Left lung (tissue), 10 donors: Measurements from ENCODE around the gene TAPBP. TPM values are rescaled to one million over a fixed set of nuclear protein-coding genes. Genes with fewer than 3 reads are reported as not detected.

Source experiments
- ATAC-seq: fragments of 200-7000 bp; cut with Tn5 transposase; one replicate; pipeline ENCODE4 v1.9.1; 2020; ENCODE audit warnings: moderate library complexity
- DNase-seq, 4 donors: peaks; one replicate each; pipeline ENCODE4 v3.0.0-alpha.2; 2013 to 2020
- H3K27ac ChIP-seq, 2 donors: fragments of 200-600 bp; sonication (generic) in 1 of 2; one replicate each; pipeline versions ENCODE4 v1.5.0 to v1.8.0; 2020 to 2021
- H3K27me3 ChIP-seq, 2 donors: fragments of 200-600 bp; sonication (generic) in 1 of 2; one replicate each; pipeline versions ENCODE4 v1.5.0 to v1.8.0; 2020 to 2021
- H3K36me3 ChIP-seq, 2 donors: fragments of 200-600 bp; sonication (generic) in 1 of 2; one replicate each; pipeline versions ENCODE4 v1.5.0 to v1.8.0; 2020 to 2021
- H3K4me1 ChIP-seq, 2 donors: fragments of 200-600 bp; one replicate each; pipeline ENCODE4 v1.8.0; 2021
- H3K4me3 ChIP-seq, 2 donors: fragments of 200-600 bp; sonication (generic) in 1 of 2; one replicate each; pipeline versions ENCODE4 v1.5.0 to v1.8.0; 2020 to 2021; ENCODE audit warnings: mild to moderate bottlenecking in 1 of 2
- H3K9me3 ChIP-seq, 2 donors: fragments of 200-600 bp; sonication (generic) in 1 of 2; one replicate each; pipeline versions ENCODE4 v1.5.0 to v1.8.0; 2020 to 2021
- intact Hi-C, 2 donors: fragments of 100-400 bp; cut with DNase I; formaldehyde crosslinking; loops; one replicate each; pipeline versions ENCODE4 v1.11.2 to v1.14.2; 2022
- polyA plus RNA-seq, 6 donors: library from polyadenylated mRNA; unstranded; fragments of 120-200 nt; gene quantifications; one replicate each; pipeline ENCODE4 v1.2.1, GENCODE V29; 2013; ENCODE audit not compliant: insufficient read length in 6 of 6
- total RNA-seq, 2 donors: library from RNA; stranded (reverse); fragmentation: NEBNext Ultra II Directional; extraction: Animal tissue kit (Norgen Biotek cat#: 25700); gene quantifications; one replicate each; pipeline ENCODE4 v1.2.1, GENCODE V29; 2021
- TF ChIP-seq, protein P1 (sequence below), 2 donors: fragments of 200-600 bp; sonication (generic) in 1 of 2; IDR thresholded peaks; one replicate each; pipeline versions ENCODE4 v1.5.0 to v1.8.0; 2021; ENCODE audit warnings: antibody characterized with exemption in 2 of 2
- donor health status: DM: no; HTN: yes; CAD: no.
- donor health status: DM: no; HTN: no; CAD: no.

The TAPBP gene
- total and polyA plus RNA-seq, 8 donors: 41.5 to 243 (median 51.6) TPM

DNA sequence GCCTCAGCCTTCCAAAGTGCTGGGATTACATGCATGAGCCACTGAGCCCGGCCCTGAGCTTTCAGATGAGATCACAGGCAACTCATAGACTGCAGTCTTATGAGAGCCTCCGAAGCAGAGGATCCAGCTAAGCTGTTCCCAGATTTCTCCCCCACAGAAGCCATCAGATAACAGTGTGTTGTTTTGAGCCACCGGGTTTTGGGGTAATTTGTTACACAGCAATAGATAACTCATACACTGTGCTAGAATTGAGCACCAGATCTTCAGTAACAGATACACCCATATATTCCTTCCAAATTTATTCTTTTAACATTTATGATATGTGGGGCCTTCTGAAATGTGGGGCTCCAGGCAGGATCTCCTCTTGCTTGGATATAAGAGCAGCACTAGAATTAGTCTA lies 22.6 kb upstream of the TAPBP start:
- intact Hi-C loops: no loop called here
- H3K9me3 ChIP-seq: no peaks in the 10 kb centered on the region
- no peak for DNase-seq
- no peak overlapping the region for H3K4me3 ChIP-seq
- no peaks in the 10 kb centered on the region for H3K36me3 ChIP-seq
- TF ChIP-seq, protein P1, sequence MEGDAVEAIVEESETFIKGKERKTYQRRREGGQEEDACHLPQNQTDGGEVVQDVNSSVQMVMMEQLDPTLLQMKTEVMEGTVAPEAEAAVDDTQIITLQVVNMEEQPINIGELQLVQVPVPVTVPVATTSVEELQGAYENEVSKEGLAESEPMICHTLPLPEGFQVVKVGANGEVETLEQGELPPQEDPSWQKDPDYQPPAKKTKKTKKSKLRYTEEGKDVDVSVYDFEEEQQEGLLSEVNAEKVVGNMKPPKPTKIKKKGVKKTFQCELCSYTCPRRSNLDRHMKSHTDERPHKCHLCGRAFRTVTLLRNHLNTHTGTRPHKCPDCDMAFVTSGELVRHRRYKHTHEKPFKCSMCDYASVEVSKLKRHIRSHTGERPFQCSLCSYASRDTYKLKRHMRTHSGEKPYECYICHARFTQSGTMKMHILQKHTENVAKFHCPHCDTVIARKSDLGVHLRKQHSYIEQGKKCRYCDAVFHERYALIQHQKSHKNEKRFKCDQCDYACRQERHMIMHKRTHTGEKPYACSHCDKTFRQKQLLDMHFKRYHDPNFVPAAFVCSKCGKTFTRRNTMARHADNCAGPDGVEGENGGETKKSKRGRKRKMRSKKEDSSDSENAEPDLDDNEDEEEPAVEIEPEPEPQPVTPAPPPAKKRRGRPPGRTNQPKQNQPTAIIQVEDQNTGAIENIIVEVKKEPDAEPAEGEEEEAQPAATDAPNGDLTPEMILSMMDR (IDR thresholded peaks at IDR 0.05): no peak
- H3K27ac ChIP-seq: no peak overlapping the region
- no peaks in the 10 kb centered on the region for H3K27me3 ChIP-seq
- H3K4me1 ChIP-seq: no peaks in the 10 kb centered on the region
- ATAC-seq: no peak

DNA sequence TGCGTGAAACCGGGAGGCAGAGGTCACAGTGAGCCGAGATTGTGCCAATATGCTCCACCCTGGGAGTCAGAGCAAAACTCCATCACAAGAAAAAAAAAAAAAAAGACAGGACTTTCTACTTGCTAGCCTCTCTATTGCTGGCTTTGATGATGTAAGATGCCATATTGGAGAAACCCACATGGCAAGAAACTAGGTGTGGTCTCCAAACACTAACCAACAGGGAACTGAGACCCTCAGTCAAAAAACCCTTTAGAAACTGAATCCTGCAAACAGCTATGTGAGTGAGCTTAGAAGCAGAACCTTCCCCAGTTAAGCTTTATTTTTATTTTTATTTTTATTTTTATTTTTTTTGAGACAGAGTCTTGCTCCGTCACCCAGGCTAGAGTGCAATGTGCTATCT lies 22.0 kb upstream of the TAPBP start:
- Histone ChIP-seq H3K36me3 (no peaks in the 10 kb centered on the region), H3K4me1 (no peaks in the 10 kb centered on the region), H3K4me3 (no peak overlapping the region), H3K27me3 (no peaks in the 10 kb centered on the region), H3K9me3 (no peaks in the 10 kb centered on the region), H3K27ac (no peak overlapping the region)
- intact Hi-C loops: no loop called here
- DNase-seq (no peak), ATAC-seq (no peak)
- TF ChIP-seq, protein P1 (IDR thresholded peaks at IDR 0.05): no peak

DNA sequence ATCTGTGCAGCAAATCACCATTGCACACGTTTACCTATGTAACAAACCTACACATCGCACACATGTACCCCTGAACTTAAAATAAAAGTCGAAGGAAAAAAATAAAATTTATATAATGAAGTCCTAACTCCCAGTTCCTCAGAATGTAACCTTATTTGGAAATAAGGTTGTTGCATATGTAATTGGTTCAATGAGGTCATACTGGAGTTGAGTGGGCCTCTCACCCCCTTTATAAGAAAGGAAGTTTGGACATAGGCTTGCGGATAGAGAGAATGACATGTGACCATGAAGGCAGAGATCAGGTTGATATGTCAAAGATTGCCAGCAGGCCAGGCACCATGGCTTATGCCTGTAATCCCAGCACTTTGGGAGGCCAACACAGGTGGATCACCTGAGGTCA lies 19.8 kb upstream of the TAPBP start:
- ATAC-seq (no peak), DNase-seq (no peak)
- H3K4me1 ChIP-seq: no peaks in the 10 kb centered on the region
- TF ChIP-seq, protein P1 (IDR thresholded peaks at IDR 0.05): no peak
- H3K9me3 ChIP-seq: no peaks in the 10 kb centered on the region
- no peak overlapping the region for H3K27ac ChIP-seq
- H3K36me3 ChIP-seq: no peaks in the 10 kb centered on the region
- no peaks in the 10 kb centered on the region for H3K27me3 ChIP-seq
- intact Hi-C loops: no loop called here
- H3K4me3 ChIP-seq: no peak overlapping the region

DNA sequence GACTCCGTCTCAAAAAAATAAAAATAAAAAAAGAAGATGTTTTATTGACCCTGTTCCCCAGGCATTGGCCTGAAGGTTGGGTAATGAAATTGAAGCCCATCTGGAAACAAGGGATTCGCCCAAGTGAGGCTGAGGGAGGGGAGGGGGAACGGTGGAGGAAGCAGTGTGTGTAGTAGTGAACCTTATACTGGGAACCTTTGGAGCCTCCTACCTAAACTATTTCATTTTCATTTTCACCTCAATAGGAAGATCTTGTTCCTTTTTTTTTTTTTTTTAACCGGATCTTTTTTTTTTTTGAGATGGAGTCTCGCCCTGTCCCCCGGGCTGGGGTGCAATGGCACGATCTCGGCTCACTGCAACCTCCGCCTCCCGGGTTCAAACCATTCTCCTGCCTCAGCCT lies 16.9 kb upstream of the TAPBP start:
- no peak for ATAC-seq
- Histone ChIP-seq H3K4me1 (no peaks in the 10 kb centered on the region), H3K27me3 (no peaks in the 10 kb centered on the region), H3K27ac (no peak overlapping the region), H3K4me3 (no peak overlapping the region), H3K36me3 (no peaks in the 10 kb centered on the region), H3K9me3 (no peaks in the 10 kb centered on the region)
- TF ChIP-seq, protein P1 (IDR thresholded peaks at IDR 0.05): no peak
- intact Hi-C loops: no loop called here
- DNase-seq: no peak

DNA sequence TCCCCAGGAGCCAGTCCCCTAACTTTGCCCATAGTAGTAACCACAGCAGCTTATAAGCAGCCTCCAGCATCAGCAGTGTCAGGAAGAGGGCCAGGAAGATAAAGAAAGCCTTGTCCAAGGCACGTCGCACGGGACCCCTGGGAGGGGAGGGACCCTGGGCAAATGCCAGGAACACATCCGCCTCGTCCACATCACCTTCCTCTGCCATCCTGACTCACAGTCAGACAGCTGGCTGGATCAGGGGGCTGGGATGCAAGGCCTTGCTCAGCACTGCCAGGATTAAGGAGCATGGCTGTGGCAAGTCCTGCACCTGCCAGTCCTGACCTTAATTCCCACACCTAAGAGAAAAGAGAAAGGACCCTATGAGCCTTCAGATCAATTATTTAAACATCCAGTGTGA lies 15.2 kb upstream of the TAPBP start:
- no peak overlapping the region for H3K27ac ChIP-seq
- no peaks in the 10 kb centered on the region for H3K36me3 ChIP-seq
- intact Hi-C loops: no loop called here
- TF ChIP-seq, protein P1 (IDR thresholded peaks at IDR 0.05): no peak
- H3K4me3 ChIP-seq: no peak overlapping the region
- no peaks in the 10 kb centered on the region for H3K9me3 ChIP-seq
- H3K27me3 ChIP-seq: no peaks in the 10 kb centered on the region
- peaks cover under 1 to 5% of the 10 kb centered on the region in 2 donors for H3K4me1 ChIP-seq
- DNase-seq (no peak), ATAC-seq (no peak)
